Lower leg skin (tissue), 4 donors: ENCODE data around the gene SEPTIN2. TPM values are rescaled to one million over a fixed set of nuclear protein-coding genes. Genes with fewer than 3 reads are reported as not detected.

Source experiments
- DNase-seq, 2 donors: peaks; one replicate each; pipeline ENCODE4 v3.0.0-alpha.2; 2019; ENCODE audit warnings: low spot score in 2 of 2
- H3K4me3 ChIP-seq: fragments of 200-600 bp; sonication (generic); 2 replicates; pipeline ENCODE4 v1.5.1; 2017; ENCODE audit warnings: mild to moderate bottlenecking, low read depth; ENCODE audit not compliant: poor library complexity, severe bottlenecking
- CTCF ChIP-seq, 3 donors: fragments of 450-650 bp; IDR thresholded peaks; one replicate each; pipeline ENCODE4 v1.5.1; 2016; ENCODE audit warnings: antibody characterized with exemption in 3 of 3, mild to moderate bottlenecking in 3 of 3, moderate library complexity in 2 of 3
- POLR2A ChIP-seq, 2 donors: fragments of 450-650 bp; IDR thresholded peaks; one replicate each; pipeline ENCODE4 v1.6.1; 2016 to 2017; ENCODE audit warnings: antibody characterized with exemption in 2 of 2, mild to moderate bottlenecking in 1 of 2, moderate library complexity in 1 of 2
- WGBS, 2 donors: methylation state at CpG; one replicate each; pipeline ENCODE4 v1.1.5; 2018; 5-methylcytosine and 5-hydroxymethylcytosine counted together
- intact Hi-C: fragments of 100-400 bp; cut with DNase I; formaldehyde crosslinking; loops from one replicate; pipeline ENCODE4 v1.15.0; 2023; ENCODE audit warnings: low total_unique reads
- total RNA-seq, 4 donors: library from RNA; depleted of rRNA; stranded (reverse); fragments of >200 nt; gene quantifications; one replicate each; pipeline ENCODE4 v1.1.0, GENCODE V29; 2016

The SEPTIN2 gene
- total RNA-seq, 4 donors from 2014 or later = 97.3 to 164 (median 124) TPM

DNA sequence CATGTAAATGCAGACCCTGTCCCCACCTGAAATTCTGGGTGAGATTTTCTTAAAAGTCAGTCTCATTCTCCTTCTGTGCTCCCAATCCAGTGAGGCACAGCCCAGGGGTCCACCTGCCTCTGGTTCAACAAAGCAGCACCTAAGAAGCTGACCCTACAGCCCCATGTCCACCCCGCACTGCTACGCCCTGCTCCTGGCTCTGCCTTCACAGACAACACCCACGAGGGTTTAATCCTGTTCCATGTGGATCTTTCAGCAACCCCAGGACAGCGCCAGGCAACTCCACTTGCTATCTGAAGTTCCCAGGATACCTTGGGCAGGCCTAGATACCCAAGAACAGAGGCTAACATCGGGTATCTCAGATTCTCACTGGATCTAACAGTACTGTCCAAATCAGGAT is 45.2 kb upstream of the SEPTIN2 start:
- DNase-seq = peak in 1 of 2 donors; percentile 76
- intact Hi-C loops = no loop called here
- TF ChIP-seq CTCF (IDR thresholded peaks at IDR 0.05) (no peak), POLR2A (IDR thresholded peaks at IDR 0.05) (no peak)
- no peak overlapping the region for H3K4me3 ChIP-seq
- WGBS, 2 donors = 26 to 40% methylated on average over 5 of the region's 5 CpGs

DNA sequence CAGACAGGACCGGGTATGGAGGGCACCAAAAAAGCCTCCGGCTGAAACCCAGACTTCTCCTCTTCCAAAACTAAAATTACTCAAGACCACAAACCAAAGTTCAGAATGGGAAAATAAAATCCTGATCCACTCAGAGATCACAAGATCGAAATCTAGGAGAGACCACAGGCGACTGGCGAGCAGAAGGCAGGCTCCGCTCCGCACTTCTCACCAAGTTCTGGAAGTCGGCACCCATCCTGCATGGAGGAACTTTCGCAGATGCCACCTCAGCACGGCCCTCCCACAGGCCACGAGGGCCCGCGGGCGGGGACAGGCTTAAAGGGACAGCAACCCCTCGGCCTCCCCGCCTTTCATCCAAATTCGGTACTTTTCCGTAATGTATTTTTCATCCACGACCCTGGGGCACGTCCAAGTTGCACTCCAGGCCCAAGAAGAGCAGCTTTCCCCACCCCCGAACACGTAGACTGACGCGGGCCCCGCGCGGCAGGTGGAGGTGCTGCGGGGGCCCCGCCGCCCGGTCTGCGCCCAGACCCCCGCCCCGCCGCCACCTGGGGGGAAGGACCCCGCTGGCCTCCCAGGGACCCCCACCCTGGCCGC is 43.9 kb upstream of the SEPTIN2 start:
- intact Hi-C loops = no loop called here
- WGBS, 2 donors = 1% methylated on average over 25 to 34 of the region's 37 CpGs
- TF ChIP-seq POLR2A (IDR thresholded peaks at IDR 0.05) (no peak), CTCF (IDR thresholded peaks at IDR 0.05) (no peak)
- H3K4me3 ChIP-seq = peak overlapping the region; percentile 97
- peak; percentile 87 to 96 for DNase-seq

DNA sequence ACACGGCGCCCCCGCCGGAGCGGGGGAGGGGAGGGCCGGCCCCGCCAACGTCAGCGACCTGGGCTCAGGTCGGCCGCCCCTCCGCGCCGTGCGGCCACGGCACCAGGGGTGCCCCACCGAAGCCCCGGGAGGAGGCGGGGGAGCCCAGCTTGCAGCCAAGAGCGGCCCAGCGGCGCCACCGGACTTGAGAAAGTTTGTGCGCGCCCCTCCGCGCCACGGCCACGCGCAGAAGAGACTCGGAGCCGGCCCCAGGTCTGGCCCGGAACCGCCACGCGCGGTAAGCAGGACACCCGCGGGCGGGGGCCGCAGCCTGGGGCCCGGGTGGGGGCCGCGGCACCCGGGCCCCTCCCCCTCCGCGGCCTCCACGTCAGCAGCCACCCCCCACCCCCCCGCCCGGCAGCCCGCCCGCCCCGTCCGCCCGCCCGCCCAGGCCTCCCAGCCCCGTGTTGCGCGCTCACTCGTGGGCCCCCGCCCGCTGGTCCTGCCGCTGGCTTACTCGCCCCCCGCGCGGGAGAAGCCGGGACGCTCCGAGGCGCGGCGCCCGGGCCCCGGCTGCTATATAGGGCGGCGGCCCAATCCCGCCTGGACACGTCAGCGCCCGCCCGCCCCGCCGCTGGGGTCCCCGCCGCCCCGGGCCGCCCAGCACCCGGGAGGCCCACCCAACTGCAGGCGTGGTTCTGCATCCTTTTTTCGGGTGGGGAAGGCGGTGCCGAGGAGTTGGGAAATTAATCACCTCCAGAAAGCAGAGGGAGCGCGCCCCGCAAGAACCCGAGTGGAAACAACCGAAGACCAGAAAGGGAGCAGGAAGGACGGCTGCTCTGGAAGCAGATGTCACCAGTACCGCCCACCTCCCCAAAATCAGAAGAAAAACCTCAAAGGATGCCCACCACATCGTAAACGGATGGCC is 43.2 kb upstream of the SEPTIN2 start:
- peak overlapping the region; percentile 97 for H3K4me3 ChIP-seq
- no peak for TF ChIP-seq POLR2A (IDR thresholded peaks at IDR 0.05)
- no peak for TF ChIP-seq CTCF (IDR thresholded peaks at IDR 0.05)
- DNase-seq = peak; percentile 51 to 93
- 0 to 1% methylated on average over 31 to 35 of the region's 102 CpGs for WGBS, 2 donors
- intact Hi-C loops = no loop called here

GRCh38 chr2:241273210-241274020 is 42.3 kb upstream of the SEPTIN2 start:
- peak overlapping the region; percentile 97 for H3K4me3 ChIP-seq
- no peak for TF ChIP-seq POLR2A (IDR thresholded peaks at IDR 0.05)
- no peak for TF ChIP-seq CTCF (IDR thresholded peaks at IDR 0.05)
- DNase-seq = peak in 1 of 2 donors; percentile 83
- 53 to 58% methylated on average over 21 of the region's 21 CpGs for WGBS, 2 donors
- intact Hi-C loops = no loop called here

DNA sequence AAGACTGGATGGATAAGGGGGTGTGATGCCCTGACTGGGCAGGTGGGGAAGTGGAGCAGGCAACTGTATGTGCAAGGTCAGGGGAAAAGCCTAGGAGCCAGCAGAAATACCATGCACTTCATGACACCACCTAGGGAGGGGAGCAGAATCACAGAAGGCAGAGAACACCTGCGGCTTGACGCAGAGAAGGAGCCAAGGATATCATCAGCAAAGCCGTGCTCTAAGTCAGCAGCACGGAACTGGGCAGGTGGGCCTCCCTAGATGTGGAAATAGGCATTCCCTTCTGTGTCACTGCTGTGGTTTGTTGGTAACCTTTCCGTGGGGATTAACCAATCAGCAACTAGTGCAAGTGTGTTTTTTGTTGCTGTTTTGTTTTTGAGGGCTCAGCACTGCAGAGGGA is 41.6 kb upstream of the SEPTIN2 start:
- TF ChIP-seq POLR2A (IDR thresholded peaks at IDR 0.05) (no peak), CTCF (IDR thresholded peaks at IDR 0.05) (no peak)
- WGBS, 2 donors = 84 to 87% methylated on average over 5 of the region's 5 CpGs
- H3K4me3 ChIP-seq = no peak overlapping the region
- intact Hi-C loops = no loop called here
- DNase-seq = peak in 1 of 2 donors; percentile 56
